Fibroblast of upper back skin (primary cell): ENCODE data around the gene PIAS2.
"Not testable (repeated sequence)": the region's sequence is repeated elsewhere in the genome, so short reads cannot be mapped to it uniquely, and the experiment has no call there.

Experiments
- DNase-seq: peaks from one replicate; pipeline ENCODE4 v3.0.0-alpha.2; 2013

PIAS2 gene

GRCh38 chr18:46899274-46899948, 17.9 kb downstream of the PIAS2 start:
- no peak for DNase-seq

- DNase-seq: no peak
Observed at GRCh38 chr18:46894124-46894523, 23.2 kb downstream of the PIAS2 start.

DNA sequence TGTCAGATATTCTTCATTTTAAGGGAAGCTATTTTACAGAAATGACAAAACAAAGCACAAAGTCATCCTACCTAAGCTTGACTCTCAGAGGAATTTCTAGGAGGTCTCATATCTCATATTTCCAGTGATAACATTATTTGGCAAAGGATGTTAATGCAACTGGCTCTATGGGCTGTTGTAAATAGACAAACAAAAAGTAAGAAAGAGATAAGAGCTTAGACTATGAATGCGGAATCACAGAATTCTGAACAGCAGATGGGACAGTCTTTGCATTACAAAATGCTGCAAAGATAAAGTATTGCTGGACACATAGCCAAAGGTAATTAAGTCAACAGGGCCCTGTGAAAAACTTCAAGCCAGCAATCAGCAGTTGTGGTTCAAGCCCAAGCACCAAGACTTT, 23.9 kb downstream of the PIAS2 start:
- no peak for DNase-seq

DNA sequence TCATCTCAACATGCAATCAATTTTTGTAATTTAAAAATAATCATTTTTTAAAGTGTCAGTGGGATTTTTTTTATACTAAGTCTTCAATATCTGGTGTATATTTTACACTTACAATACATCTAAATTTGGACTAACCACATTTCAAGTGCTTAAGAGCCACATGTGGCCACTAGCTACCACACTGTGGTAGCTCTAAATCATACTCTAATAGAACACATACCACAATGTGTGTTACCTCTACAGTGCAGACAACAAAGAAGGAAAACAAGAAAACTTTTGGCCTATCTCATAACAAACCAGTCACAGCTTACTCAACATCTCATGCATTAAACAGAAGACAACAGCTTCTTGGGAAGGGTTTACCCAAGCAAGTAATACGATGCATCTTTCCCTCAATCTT, 24.5 kb downstream of the PIAS2 start:
- DNase-seq: no peak

GRCh38 chr18:46891742-46892214, 25.5 kb downstream of the PIAS2 start:
- no peak for DNase-seq

DNA sequence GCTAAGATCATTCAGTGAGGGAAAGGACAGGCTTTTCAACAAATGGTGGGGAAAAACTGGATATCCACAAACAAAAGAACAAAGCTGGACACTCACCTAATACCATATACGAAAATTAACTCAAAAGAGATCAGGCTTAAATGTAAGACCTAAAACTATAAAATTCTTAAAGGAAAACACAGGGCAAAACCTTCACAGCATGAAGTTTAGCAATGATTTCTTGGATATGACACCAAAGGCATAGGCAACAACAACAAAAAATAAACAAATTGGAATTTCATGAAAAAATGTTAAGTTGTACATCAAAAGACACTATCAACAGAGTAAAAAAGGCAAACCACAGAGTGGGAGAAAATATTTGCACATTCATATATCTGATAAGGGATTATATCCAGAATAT, 28.3 kb downstream of the PIAS2 start:
- DNase-seq: no peak

GRCh38 chr18:46886893-46887292, 30.4 kb downstream of the PIAS2 start:
- DNase-seq: no peak

DNA sequence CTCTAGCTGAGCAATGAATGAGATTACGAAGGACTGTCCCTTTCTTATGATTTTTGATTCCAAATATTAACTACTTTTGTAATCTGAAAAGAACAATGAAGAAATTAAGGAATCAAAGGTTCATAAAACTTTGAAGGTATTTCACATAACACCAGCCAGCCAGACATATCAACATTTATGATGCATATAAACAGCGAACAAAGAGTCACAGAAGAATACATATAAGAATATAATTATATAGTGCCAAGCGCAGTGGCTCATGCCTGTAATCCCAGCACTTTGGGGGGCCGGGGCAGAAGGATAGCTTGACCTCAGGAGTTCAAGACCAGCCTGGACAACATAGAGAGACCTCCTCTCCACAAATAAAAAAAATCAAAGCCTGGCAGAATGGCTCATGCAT, 34.1 kb downstream of the PIAS2 start:
- DNase-seq: no peak

DNA sequence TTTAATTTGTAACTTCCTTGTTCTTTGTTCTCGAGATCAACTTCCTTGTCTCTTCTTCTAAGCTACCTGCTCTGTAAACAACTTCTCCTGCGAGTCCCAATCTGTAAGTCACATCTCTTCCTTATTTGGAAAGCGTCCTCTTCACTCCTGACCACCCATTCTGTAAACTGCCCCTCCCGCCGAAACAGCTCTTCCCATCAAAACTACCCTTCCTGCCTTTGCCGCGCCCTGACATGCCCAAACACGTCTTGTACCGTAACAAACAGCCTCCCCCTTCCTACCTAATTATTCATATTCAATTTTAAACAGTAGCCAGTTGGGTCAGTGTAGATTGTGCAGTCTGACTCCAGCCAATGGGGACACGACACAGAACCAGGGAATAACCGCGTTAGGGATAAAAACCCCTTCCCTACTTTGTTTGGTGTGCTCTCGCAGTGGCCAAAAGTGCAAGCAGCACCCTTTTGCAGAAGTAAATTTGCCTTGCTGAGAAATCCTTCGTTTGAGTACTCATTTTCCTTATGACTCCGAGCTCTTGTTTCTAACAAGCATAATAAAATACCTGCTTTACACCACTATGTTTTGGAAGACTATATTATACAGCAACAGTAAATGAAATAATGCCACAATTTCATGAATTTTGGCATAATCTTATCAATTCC, 39.8 kb downstream of the PIAS2 start:
- DNase-seq: no peak

- no peak for DNase-seq
Observed at GRCh38 chr18:46868169-46868921, 49.0 kb downstream of the PIAS2 start.

GRCh38 chr18:46867367-46868143, 49.8 kb downstream of the PIAS2 start:
- no peak for DNase-seq

- DNase-seq: no peak
Observed at GRCh38 chr18:46866523-46866922, 50.8 kb downstream of the PIAS2 start.

DNA sequence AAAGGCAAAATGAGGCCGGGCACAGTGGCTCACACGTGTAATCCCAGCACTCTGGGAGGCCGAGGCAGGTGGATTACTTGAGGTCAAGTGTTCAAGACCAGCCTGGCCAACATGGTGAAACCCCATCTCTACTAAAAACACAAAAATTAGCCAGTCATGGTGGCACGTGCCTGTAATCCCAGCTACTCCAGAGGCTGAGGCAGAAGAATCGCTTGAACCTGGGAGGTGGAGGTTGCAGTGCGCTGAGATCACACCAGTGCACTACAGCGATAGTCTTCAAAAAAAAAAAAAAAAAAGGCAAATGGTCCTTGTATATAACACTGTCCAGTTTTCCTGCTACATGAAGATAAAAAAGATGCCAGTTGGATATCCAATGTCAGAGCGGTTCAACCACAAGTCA, 52.1 kb downstream of the PIAS2 start:
- DNase-seq: not testable (repeated sequence)

- DNase-seq: peak; percentile 57
Observed at GRCh38 chr18:46859855-46860254, 57.5 kb downstream of the PIAS2 start.

- no peak for DNase-seq
Observed at GRCh38 chr18:46858290-46858689, 59.0 kb downstream of the PIAS2 start.

- no peak for DNase-seq
Observed at GRCh38 chr18:46856973-46857372, 60.3 kb downstream of the PIAS2 start.

DNA sequence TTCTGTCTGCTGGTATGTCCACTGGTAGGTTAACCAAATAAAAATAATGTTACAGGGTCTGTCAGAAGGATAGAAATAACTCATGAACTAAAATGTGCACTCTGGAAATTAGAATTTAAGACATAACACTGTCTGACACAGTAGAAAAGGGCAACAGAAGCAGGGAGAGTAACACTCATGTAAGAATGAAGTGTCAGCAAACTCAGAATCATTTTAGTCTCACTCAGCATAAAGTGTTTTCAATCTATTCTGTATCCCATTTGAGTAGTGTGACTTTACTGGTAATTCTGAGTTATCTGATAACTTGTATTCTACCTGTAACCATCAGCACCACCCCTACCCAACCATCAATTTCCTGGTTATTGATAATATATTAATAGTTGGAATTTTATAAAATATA, 68.3 kb downstream of the PIAS2 start:
- no peak for DNase-seq

DNA sequence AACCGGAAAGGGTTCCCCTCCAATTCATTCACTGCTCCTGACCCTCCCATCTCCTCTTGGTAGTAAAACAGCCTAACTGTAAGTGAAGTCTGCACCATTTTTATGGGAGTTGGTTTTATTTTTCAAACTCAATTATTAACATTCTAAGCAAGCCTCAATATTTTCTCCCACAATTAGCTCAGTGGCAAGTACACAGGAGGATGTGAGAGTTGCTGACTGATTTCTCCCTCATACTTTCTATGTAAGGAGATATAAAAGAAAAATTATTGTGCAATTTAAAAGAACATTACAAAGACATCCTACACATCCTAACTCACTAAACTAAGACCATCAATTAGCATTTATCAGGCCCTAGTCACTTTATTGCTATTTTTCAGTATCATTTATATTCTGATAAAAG, 73.9 kb downstream of the PIAS2 start:
- DNase-seq: no peak

GRCh38 chr18:46842583-46842982, 74.7 kb downstream of the PIAS2 start:
- DNase-seq: no peak

GRCh38 chr18:46833899-46834298, 83.4 kb downstream of the PIAS2 start:
- DNase-seq: no peak

DNA sequence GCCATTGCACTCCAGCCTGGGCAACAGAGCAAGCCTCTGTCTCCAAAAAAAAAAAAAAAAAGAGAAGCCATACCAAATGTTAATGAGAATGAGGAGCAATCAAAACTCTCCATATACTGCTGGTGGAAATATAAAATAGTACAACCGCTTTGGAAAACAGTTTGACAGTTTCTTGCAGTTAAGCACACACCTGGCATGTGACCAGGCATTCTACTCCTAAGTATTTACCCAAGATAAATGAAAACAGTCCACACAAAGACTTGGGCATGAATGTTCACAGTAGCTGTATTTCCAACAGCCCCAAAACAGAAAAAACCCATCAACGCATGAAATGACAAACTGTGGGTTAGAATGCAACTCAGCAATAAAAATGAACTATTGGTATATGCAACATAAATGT, 84.5 kb downstream of the PIAS2 start:
- no peak for DNase-seq

GRCh38 chr18:46832422-46832821, 84.9 kb downstream of the PIAS2 start:
- not testable (repeated sequence) for DNase-seq

DNA sequence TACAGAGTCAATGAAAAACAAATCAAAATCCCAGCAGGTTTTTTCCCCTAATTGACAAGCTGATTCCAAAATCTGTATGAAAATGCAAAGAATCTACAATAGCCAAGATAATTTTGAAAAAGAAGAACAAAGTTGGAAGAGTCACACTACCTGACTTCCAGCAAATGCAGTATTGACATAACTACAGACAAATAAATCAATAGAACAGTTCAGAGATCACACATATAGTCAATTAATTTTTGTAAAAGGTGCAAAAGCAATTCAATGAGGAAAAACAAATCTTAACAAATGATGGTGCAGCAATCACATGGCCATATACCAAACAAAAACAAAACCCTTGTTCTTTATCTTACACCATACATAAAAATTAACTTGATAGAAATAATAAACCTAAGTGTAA, 85.9 kb downstream of the PIAS2 start:
- no peak for DNase-seq
